Uterus (tissue), 2 donors: Measurements from ENCODE around the gene NOS1AP.

Experiments
- CTCF ChIP-seq, 4 experiments: fragments of 200-600 bp in 2 of 4; fragments of 450-650 bp in 2 of 4; sonication (generic) in 2 of 4; IDR thresholded peaks; one replicate each; pipeline ENCODE4 v1.5.1; 2016 to 2019; ENCODE audit warnings: antibody characterized with exemption in 4 of 4, mild to moderate bottlenecking in 2 of 4, moderate library complexity in 1 of 4
- POLR2A ChIP-seq, 2 donors: fragments of 450-650 bp; IDR thresholded peaks; one replicate each; pipeline ENCODE4 v1.6.1; 2016; ENCODE audit warnings: antibody characterized with exemption in 2 of 2, mild to moderate bottlenecking in 1 of 2, moderate library complexity in 1 of 2

- TF ChIP-seq CTCF (IDR thresholded peaks at IDR 0.05) (no peak), POLR2A (IDR thresholded peaks at IDR 0.05) (no peak)
These were observed 281.9 kb downstream of the NOS1AP start for GRCh38 chr1:162351246-162351842.
